PC-9 (cell line): ENCODE measurements around the gene PTPRG. TPM values are rescaled to one million over a fixed set of nuclear protein-coding genes. Genes with fewer than 3 reads are reported as not detected.

Source experiments
- BruUV-seq: library from RNA; stranded (reverse); fragments of 400-500 nt; replicated peaks from 2 replicates; lab custom pipeline; 2021; lab: Mats Ljungman, UMichigan
- CTCF ChIA-PET: fragments of 300-600 bp; sonication (Branson Sonifier 250); formaldehyde crosslinking; loops from one replicate; lab custom pipeline; 2022; ENCODE audit warnings: antibody characterized with exemption; lab: Charles Lee
- POLR2A ChIA-PET: fragments of 300-600 bp; sonication (Branson Sonifier 250); formaldehyde crosslinking; loops from one replicate; lab custom pipeline; 2022; ENCODE audit warnings: antibody characterized with exemption; ENCODE audit not compliant: unreplicated experiment; lab: Charles Lee
- DNase-seq, 2 experiments: peaks; one replicate each; pipeline versions ENCODE4 v3.0.0 to v3.0.0-alpha.2; 2015 to 2022; ENCODE audit warnings: mixed read lengths in 1 of 2
- H2AFZ ChIP-seq: fragments of 200-600 bp; sonication (generic); 2 replicates; pipeline ENCODE4 v1.8.1; 2017; ENCODE audit warnings: antibody characterized with exemption
- H3F3A ChIP-seq: fragments of 200-600 bp; sonication (generic); 2 replicates; pipeline ENCODE4 v1.8.1; 2017; ENCODE audit warnings: antibody characterized with exemption, mild to moderate bottlenecking, low read depth; ENCODE audit not compliant: insufficient read depth
- H3K27ac ChIP-seq: fragments of 200-600 bp; sonication (generic); 2 replicates; pipeline ENCODE4 v1.6.1; 2016; ENCODE audit warnings: mixed run types
- H3K27me3 ChIP-seq: fragments of 200-600 bp; sonication (generic); 2 replicates; pipeline ENCODE4 v1.6.1; 2016; ENCODE audit warnings: low read depth, mixed run types; ENCODE audit not compliant: insufficient read depth
- H3K36me3 ChIP-seq: fragments of 200-600 bp; sonication (generic); 2 replicates; pipeline ENCODE4 v1.6.1; 2016; ENCODE audit warnings: low read depth, mixed run types
- H3K4me1 ChIP-seq: fragments of 200-600 bp; sonication (generic); replicated peaks from 2 replicates; pipeline ENCODE4 v1.6.1; 2016; ENCODE audit warnings: mixed run types; ENCODE audit not compliant: insufficient read depth
- H3K4me2 ChIP-seq: fragments of 200-600 bp; sonication (generic); 2 replicates; pipeline ENCODE4 v1.6.1; 2017; ENCODE audit warnings: mixed run types
- H3K4me3 ChIP-seq: fragments of 200-600 bp; sonication (generic); 2 replicates; pipeline ENCODE4 v1.6.1; 2016; ENCODE audit warnings: mixed run types
- H3K79me2 ChIP-seq: fragments of 200-600 bp; sonication (generic); 2 replicates; pipeline ENCODE4 v1.6.1; 2017; ENCODE audit warnings: low read depth, mixed run types
- H3K9me2 ChIP-seq: fragments of 200-600 bp; sonication (generic); 2 replicates; pipeline ENCODE4 v1.8.1; 2017; ENCODE audit warnings: mild to moderate bottlenecking; ENCODE audit not compliant: insufficient read depth
- H3K9me3 ChIP-seq: fragments of 200-600 bp; sonication (generic); 2 replicates; pipeline ENCODE4 v1.8.1; 2016; ENCODE audit warnings: low read depth; ENCODE audit not compliant: insufficient read depth
- H4K20me1 ChIP-seq: fragments of 200-600 bp; sonication (generic); 2 replicates; pipeline ENCODE4 v1.8.1; 2017; ENCODE audit not compliant: insufficient read depth
- EZH2 ChIP-seq: fragments of 200-600 bp; sonication (generic); IDR thresholded peaks from 2 replicates; pipeline ENCODE4 v1.8.0; 2017; ENCODE audit warnings: antibody characterized with exemption, low read depth
- intact Hi-C: fragments of 100-400 bp; cut with micrococcal nuclease; formaldehyde crosslinking; loops from one replicate; pipeline ENCODE4 v1.10.0; 2022; ENCODE audit not compliant: unreplicated experiment
- total RNA-seq: library from RNA; stranded (reverse); gene quantifications from 2 replicates; pipeline ENCODE4 v1.2.3, GENCODE V29; 2021
- TF ChIP-seq, protein P1 (sequence below): fragments of 200-600 bp; sonication (generic); conservative IDR thresholded peaks from 2 replicates; pipeline ENCODE4 v1.6.1; 2017; ENCODE audit warnings: mixed run types, antibody characterized with exemption, mild to moderate bottlenecking, moderate library complexity

PTPRG gene
- total RNA-seq, 1 experiment from 2014 or later, result 32.9 TPM

DNA sequence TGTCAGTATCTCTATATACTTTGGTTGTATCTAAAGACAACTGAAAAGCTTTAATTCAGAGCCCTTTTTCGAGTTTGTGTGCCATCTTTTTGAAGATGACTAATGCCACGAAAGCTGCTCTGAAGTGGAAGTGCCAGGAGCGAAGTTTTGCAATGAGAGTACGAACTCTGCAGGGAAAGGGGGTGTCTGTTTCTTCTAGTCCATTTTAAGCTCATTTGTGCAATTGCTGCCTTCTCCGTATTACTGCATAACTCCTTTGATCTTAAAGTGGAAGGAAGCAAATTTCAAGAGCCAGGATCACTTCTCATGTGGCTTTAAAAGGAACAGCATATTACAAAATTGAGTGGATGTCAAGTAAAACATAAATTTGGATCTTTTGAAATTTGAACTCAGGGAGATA, 566.7 kb downstream of the PTPRG start:
- no peak overlapping the region for H3K4me3 ChIP-seq
- no peaks in the 10 kb centered on the region for H4K20me1 ChIP-seq
- TF ChIP-seq, protein P1, sequence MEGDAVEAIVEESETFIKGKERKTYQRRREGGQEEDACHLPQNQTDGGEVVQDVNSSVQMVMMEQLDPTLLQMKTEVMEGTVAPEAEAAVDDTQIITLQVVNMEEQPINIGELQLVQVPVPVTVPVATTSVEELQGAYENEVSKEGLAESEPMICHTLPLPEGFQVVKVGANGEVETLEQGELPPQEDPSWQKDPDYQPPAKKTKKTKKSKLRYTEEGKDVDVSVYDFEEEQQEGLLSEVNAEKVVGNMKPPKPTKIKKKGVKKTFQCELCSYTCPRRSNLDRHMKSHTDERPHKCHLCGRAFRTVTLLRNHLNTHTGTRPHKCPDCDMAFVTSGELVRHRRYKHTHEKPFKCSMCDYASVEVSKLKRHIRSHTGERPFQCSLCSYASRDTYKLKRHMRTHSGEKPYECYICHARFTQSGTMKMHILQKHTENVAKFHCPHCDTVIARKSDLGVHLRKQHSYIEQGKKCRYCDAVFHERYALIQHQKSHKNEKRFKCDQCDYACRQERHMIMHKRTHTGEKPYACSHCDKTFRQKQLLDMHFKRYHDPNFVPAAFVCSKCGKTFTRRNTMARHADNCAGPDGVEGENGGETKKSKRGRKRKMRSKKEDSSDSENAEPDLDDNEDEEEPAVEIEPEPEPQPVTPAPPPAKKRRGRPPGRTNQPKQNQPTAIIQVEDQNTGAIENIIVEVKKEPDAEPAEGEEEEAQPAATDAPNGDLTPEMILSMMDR, result no peak
- no peak for TF ChIP-seq EZH2
- intact Hi-C loops, result no loop called here
- no peak overlapping the region for H3K27ac ChIP-seq
- no peaks in the 10 kb centered on the region for H3F3A ChIP-seq
- no TSS peak for BruUV-seq
- no peaks in the 10 kb centered on the region for H3K36me3 ChIP-seq
- no peak overlapping the region for H2AFZ ChIP-seq
- ChIA-PET POLR2A (no interaction called here), CTCF (no interaction called here)
- H3K9me2 ChIP-seq, result no peaks in the 10 kb centered on the region
- no peaks in the 10 kb centered on the region for H3K9me3 ChIP-seq
- H3K4me2 ChIP-seq, result no peak overlapping the region
- H3K27me3 ChIP-seq, result no peaks in the 10 kb centered on the region
- no peak for DNase-seq
- no peaks in the 10 kb centered on the region for H3K79me2 ChIP-seq
- H3K4me1 ChIP-seq, result no peaks in the 10 kb centered on the region

DNA sequence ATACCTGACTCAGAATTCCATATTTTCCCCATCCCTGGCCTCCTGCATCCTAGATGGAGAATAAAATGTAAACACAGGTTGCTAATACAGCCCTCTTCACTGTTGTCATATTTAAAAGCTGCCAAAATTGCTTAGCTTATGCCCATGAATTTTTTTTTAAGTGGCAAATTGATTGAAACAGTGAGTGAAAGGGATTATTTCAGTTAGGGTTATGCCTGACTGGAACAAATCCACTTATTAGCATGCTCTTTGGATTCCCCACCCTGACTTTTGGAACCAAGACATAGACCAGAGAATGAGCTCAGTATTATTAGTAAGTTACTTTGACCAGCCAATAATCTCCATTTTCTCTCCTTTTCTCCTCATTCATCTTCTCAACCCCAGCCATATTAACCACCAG, 567.3 kb downstream of the PTPRG start:
- Histone ChIP-seq H3K4me2 (no peak overlapping the region), H3K9me2 (no peaks in the 10 kb centered on the region), H3K4me1 (no peaks in the 10 kb centered on the region), H3K27me3 (no peaks in the 10 kb centered on the region), H3K4me3 (no peak overlapping the region), H3K27ac (no peak overlapping the region), H3K9me3 (no peaks in the 10 kb centered on the region), H3K79me2 (no peaks in the 10 kb centered on the region), H4K20me1 (no peaks in the 10 kb centered on the region), H3K36me3 (no peaks in the 10 kb centered on the region), H2AFZ (no peak overlapping the region), H3F3A (no peaks in the 10 kb centered on the region)
- no TSS peak for BruUV-seq
- intact Hi-C loops, result no loop called here
- TF ChIP-seq, protein P1, result no peak
- TF ChIP-seq EZH2, result no peak
- ChIA-PET POLR2A (no interaction called here), CTCF (interaction anchor here (0.5 kb wide), 1 partner anchor 560 kb away, joined by 4 read pairs; no protein-coding TSS in a partner anchor)
- DNase-seq, result no peak

DNA sequence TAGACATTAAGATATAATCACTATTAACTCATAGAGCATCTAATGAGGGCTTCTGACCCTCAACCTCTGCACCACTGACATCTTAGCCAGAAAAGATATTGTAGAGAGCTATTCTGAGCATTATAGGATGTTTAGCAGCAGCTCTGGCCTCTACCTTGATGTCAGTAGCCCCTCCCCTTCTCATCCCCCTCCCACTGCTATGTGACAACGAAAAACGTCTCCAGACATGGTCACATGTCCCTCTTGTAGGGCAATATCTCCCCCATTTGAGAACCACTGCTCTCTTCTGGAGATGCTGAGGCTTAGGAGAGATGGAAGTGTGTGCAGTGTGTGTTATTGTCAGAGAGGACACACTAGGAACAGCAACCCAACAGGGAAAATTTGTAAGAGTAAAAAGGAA, 569.7 kb downstream of the PTPRG start:
- H3K4me1 ChIP-seq, result peaks cover 10% of the 10 kb centered on the region; the same call in 1 of the 2 replicates
- H4K20me1 ChIP-seq, result no peaks in the 10 kb centered on the region
- no peak overlapping the region for H3K4me3 ChIP-seq
- H3K36me3 ChIP-seq, result no peaks in the 10 kb centered on the region
- CTCF ChIA-PET, result no interaction called here
- H3K9me2 ChIP-seq, result no peaks in the 10 kb centered on the region
- H3K9me3 ChIP-seq, result no peaks in the 10 kb centered on the region
- intact Hi-C loops, result loop anchor here (5.0 kb wide), 1 partner anchor 569 kb away; the partner anchor contains the start of gene PTPRG
- H3K27me3 ChIP-seq, result no peaks in the 10 kb centered on the region
- no peaks in the 10 kb centered on the region for H3F3A ChIP-seq
- no peak for TF ChIP-seq EZH2
- TF ChIP-seq, protein P1, result no peak
- H3K79me2 ChIP-seq, result no peaks in the 10 kb centered on the region
- BruUV-seq, result no TSS peak
- H3K27ac ChIP-seq, result no peak overlapping the region
- H3K4me2 ChIP-seq, result no peak overlapping the region
- POLR2A ChIA-PET, result interaction anchor here (0.5 kb wide), 1 partner anchor 193 kb away, joined by 3 read pairs; no protein-coding TSS in a partner anchor
- H2AFZ ChIP-seq, result no peak overlapping the region
- no peak for DNase-seq
